HFFc6 (cell line): Measurements from ENCODE around the gene ANGPT4. TPM values are rescaled to one million over a fixed set of nuclear protein-coding genes. Genes with fewer than 3 reads are reported as not detected.

ENCODE experiments used
- DNase-seq: peaks from one replicate; pipeline ENCODE4 v3.0.0-alpha.2; 2018
- H3K27ac Mint-ChIP-seq: 2 replicates; pipeline ENCODE4 v1.8.0; 2020; ENCODE audit warnings: mild to moderate bottlenecking, mixed read lengths
- H3K27me3 Mint-ChIP-seq: 2 replicates; pipeline ENCODE4 v1.8.0; 2021; ENCODE audit warnings: mild to moderate bottlenecking, moderate library complexity, mixed read lengths; ENCODE audit not compliant: insufficient read depth
- H3K36me3 Mint-ChIP-seq: 2 replicates; pipeline ENCODE4 v1.8.0; 2021; ENCODE audit warnings: low read depth, mixed read lengths
- H3K4me1 Mint-ChIP-seq: 2 replicates; pipeline ENCODE4 v1.8.0; 2020; ENCODE audit warnings: low read depth, mixed read lengths
- H3K4me3 Mint-ChIP-seq: 2 replicates; pipeline ENCODE4 v1.8.0; 2020; ENCODE audit warnings: mild to moderate bottlenecking, moderate library complexity, mixed read lengths
- H3K9me3 Mint-ChIP-seq: 2 replicates; pipeline ENCODE4 v1.8.0; 2020; ENCODE audit warnings: mild to moderate bottlenecking, mixed read lengths
- CTCF ChIP-seq: fragments of 200-600 bp; sonication (generic); IDR thresholded peaks from 2 replicates; pipeline ENCODE4 v1.5.0; 2021; ENCODE audit warnings: antibody characterized with exemption, mild to moderate bottlenecking
- total RNA-seq, 6 experiments: library from RNA; stranded (reverse); fragmentation: NEBNext Ultra II Directional; extraction: Animal tissue kit (Norgen Biotek cat#: 25700); gene quantifications; 2 replicates in 1 of 6; 3 replicates in 5 of 6; pipeline ENCODE4 v1.2.3, GENCODE V29; 2021

The ANGPT4 gene
- total RNA-seq, 6 experiments from 2014 or later, result not detected

GRCh38 chr20:926670-927069 is 10.5 kb upstream of the ANGPT4 start:
- H3K27me3 Mint-ChIP-seq, result peaks cover 10% of the 10 kb centered on the region
- no peaks in the 10 kb centered on the region for H3K36me3 Mint-ChIP-seq
- 0 out of 2 replicates have a peak, but pooled peaks cover 5% of the 10 kb centered on the region for H3K4me1 Mint-ChIP-seq
- peak; percentile 30 for DNase-seq
- peaks cover 19% of the 10 kb centered on the region for H3K9me3 Mint-ChIP-seq
- no peak overlapping the region for H3K27ac Mint-ChIP-seq
- no peak for TF ChIP-seq CTCF
- H3K4me3 Mint-ChIP-seq, result no peak overlapping the region

- Mint-ChIP-seq H3K4me1 (0 out of 2 replicates have a peak, but pooled peaks cover 5% of the 10 kb centered on the region), H3K27ac (no peak overlapping the region), H3K9me3 (peaks cover 9% of the 10 kb centered on the region; the same call in 1 of the 2 replicates), H3K36me3 (no peaks in the 10 kb centered on the region), H3K27me3 (peaks cover 10% of the 10 kb centered on the region), H3K4me3 (no peak overlapping the region)
- TF ChIP-seq CTCF, result no peak
- DNase-seq, result no peak
These were observed 9.4 kb upstream of the ANGPT4 start for GRCh38 chr20:925516-925915.

- Mint-ChIP-seq H3K27ac (no peak overlapping the region), H3K4me3 (no peak overlapping the region), H3K27me3 (peaks cover 10% of the 10 kb centered on the region), H3K36me3 (no peaks in the 10 kb centered on the region), H3K4me1 (0 out of 2 replicates have a peak, but pooled peaks cover 5% of the 10 kb centered on the region), H3K9me3 (0 out of 2 replicates have a peak, but pooled peaks cover under 1% of the 10 kb centered on the region)
- DNase-seq, result no peak
- no peak for TF ChIP-seq CTCF
These were observed 8.5 kb upstream of the ANGPT4 start for GRCh38 chr20:924639-925038.

- Mint-ChIP-seq H3K4me1 (0 out of 2 replicates have a peak, but pooled peaks cover 5% of the 10 kb centered on the region), H3K4me3 (no peak overlapping the region), H3K9me3 (no peaks in the 10 kb centered on the region), H3K36me3 (no peaks in the 10 kb centered on the region), H3K27me3 (peaks cover 11% of the 10 kb centered on the region), H3K27ac (no peak overlapping the region)
- DNase-seq, result no peak
- TF ChIP-seq CTCF, result no peak
These were observed 6.6 kb upstream of the ANGPT4 start for GRCh38 chr20:922781-923180.

GRCh38 chr20:921068-921467 is 4.9 kb upstream of the ANGPT4 start:
- TF ChIP-seq CTCF, result no peak
- Mint-ChIP-seq H3K27ac (no peak overlapping the region), H3K4me3 (no peak overlapping the region), H3K27me3 (peaks cover 19% of the 10 kb centered on the region), H3K36me3 (no peaks in the 10 kb centered on the region), H3K9me3 (no peaks in the 10 kb centered on the region), H3K4me1 (no peaks in the 10 kb centered on the region)
- no peak for DNase-seq

GRCh38 chr20:920311-920710 is 4.2 kb upstream of the ANGPT4 start:
- no peak for TF ChIP-seq CTCF
- no peak overlapping the region for H3K27ac Mint-ChIP-seq
- H3K4me1 Mint-ChIP-seq, result no peaks in the 10 kb centered on the region
- no peaks in the 10 kb centered on the region for H3K36me3 Mint-ChIP-seq
- H3K9me3 Mint-ChIP-seq, result no peaks in the 10 kb centered on the region
- H3K4me3 Mint-ChIP-seq, result no peak overlapping the region
- H3K27me3 Mint-ChIP-seq, result peaks cover 17% of the 10 kb centered on the region
- no peak for DNase-seq
